Neural cell (in vitro differentiated cells): ENCODE data around the gene ADRA1B. TPM values are rescaled to one million over a fixed set of nuclear protein-coding genes. Genes with fewer than 3 reads are reported as not detected.

Source experiments
- H2AFZ ChIP-seq: fragments of 200-600, 300-800 bp; sonication (generic), shearing (Covaris generic); 2 replicates; pipeline ENCODE4 v1.6.0; 2014; ENCODE audit warnings: low read depth, mild to moderate bottlenecking, antibody characterized with exemption, low read length, moderate library complexity
- H3F3A ChIP-seq: fragments of 200-600 bp; shearing (Covaris generic); 2 replicates; pipeline ENCODE4 v1.6.1; 2016; ENCODE audit warnings: mild to moderate bottlenecking, moderate library complexity, mixed read lengths, antibody characterized with exemption, low read length; ENCODE audit not compliant: insufficient read depth, poor library complexity, severe bottlenecking
- H3K27ac ChIP-seq: fragments of 200-600, 300-800 bp; sonication (generic), shearing (Covaris generic); 2 replicates; pipeline ENCODE4 v1.5.1; 2014; ENCODE audit warnings: mild to moderate bottlenecking, low read length, moderate library complexity
- H3K27me3 ChIP-seq: fragments of 300-800, 200-600 bp; sonication (generic), shearing (Covaris generic); 2 replicates; pipeline ENCODE4 v1.6.0; 2014; ENCODE audit warnings: mild to moderate bottlenecking, low read depth, low read length, moderate library complexity; ENCODE audit not compliant: insufficient read depth
- H3K36me3 ChIP-seq: fragments of 300-800, 200-600 bp; sonication (generic), shearing (Covaris generic); 2 replicates; pipeline ENCODE4 v1.5.1; 2014; ENCODE audit warnings: mild to moderate bottlenecking, antibody characterized with exemption, low read length, moderate library complexity; ENCODE audit not compliant: insufficient read depth
- H3K4me2 ChIP-seq: fragments of 300-800, 200-600 bp; sonication (generic), shearing (Covaris generic); 2 replicates; pipeline ENCODE4 v1.6.0; 2014; ENCODE audit warnings: mild to moderate bottlenecking, low read length
- H3K4me3 ChIP-seq: fragments of 300-800, 200-600 bp; sonication (generic), shearing (Covaris generic); 2 replicates; pipeline ENCODE4 v1.5.1; 2014; ENCODE audit warnings: mild to moderate bottlenecking, low read length, moderate library complexity
- H3K79me2 ChIP-seq: fragments of 200-600 bp; shearing (Covaris generic); replicated peaks from 2 replicates; pipeline ENCODE4 v1.6.0; 2014; ENCODE audit warnings: mild to moderate bottlenecking, low read length, moderate library complexity; ENCODE audit not compliant: insufficient read depth
- H3K9ac ChIP-seq: fragments of 300-800, 200-600 bp; sonication (generic), shearing (Covaris generic); 2 replicates; pipeline ENCODE4 v1.6.1; 2016; ENCODE audit warnings: mild to moderate bottlenecking, low read length, mixed read lengths
- H3K9me2 ChIP-seq: fragments of 200-600 bp; shearing (Covaris generic); 2 replicates; pipeline ENCODE4 v1.6.1; 2016; ENCODE audit warnings: mild to moderate bottlenecking, low read length, mixed read lengths; ENCODE audit not compliant: insufficient read depth
- H3K9me3 ChIP-seq: fragments of 200-600, 300-800 bp; sonication (generic), shearing (Covaris generic); 2 replicates; pipeline ENCODE4 v1.6.1; 2016; ENCODE audit warnings: mild to moderate bottlenecking, mixed run types, low read length, moderate library complexity, mixed read lengths
- H4K20me1 ChIP-seq: fragments of 200-600 bp; shearing (Covaris generic); 2 replicates; pipeline ENCODE4 v1.6.1; 2016; ENCODE audit warnings: mild to moderate bottlenecking, mixed run types; ENCODE audit not compliant: insufficient read depth
- EP300 ChIP-seq: fragments of 450-650 bp; conservative IDR thresholded peaks from 2 replicates; pipeline ENCODE4 v1.6.1; 2014; ENCODE audit warnings: antibody characterized with exemption, mild to moderate bottlenecking, moderate library complexity; ENCODE audit not compliant: poor library complexity, severe bottlenecking
- EZH2 ChIP-seq: fragments of 200-600, 300-800 bp; shearing (Covaris generic), sonication (generic); IDR thresholded peaks from 2 replicates; pipeline ENCODE4 v1.6.1; 2014; ENCODE audit warnings: antibody characterized with exemption, low read length, borderline replicate concordance, mild to moderate bottlenecking; ENCODE audit not compliant: insufficient read depth, poor library complexity, severe bottlenecking
- MXI1 ChIP-seq: fragments of 450-650 bp; conservative IDR thresholded peaks from 2 replicates; pipeline ENCODE4 v1.6.1; 2014; ENCODE audit warnings: antibody characterized with exemption, mild to moderate bottlenecking; ENCODE audit not compliant: poor library complexity, severe bottlenecking
- POLR2AphosphoS5 ChIP-seq: IDR thresholded peaks from 2 replicates; pipeline ENCODE4 v1.6.1; 2012
- RAD21 ChIP-seq: fragments of 450-650 bp; conservative IDR thresholded peaks from 2 replicates; pipeline ENCODE4 v1.6.1; 2014; ENCODE audit warnings: antibody characterized with exemption, mild to moderate bottlenecking, moderate library complexity
- REST ChIP-seq: IDR thresholded peaks from 2 replicates; pipeline ENCODE4 v1.6.1; 2012; ENCODE audit warnings: borderline replicate concordance
- SMC3 ChIP-seq: fragments of 450-650 bp; conservative IDR thresholded peaks from 2 replicates; pipeline ENCODE4 v1.6.1; 2014; ENCODE audit warnings: antibody characterized with exemption, mild to moderate bottlenecking, moderate library complexity; ENCODE audit not compliant: poor library complexity
- TAF1 ChIP-seq: IDR thresholded peaks from 2 replicates; pipeline ENCODE4 v1.6.1; 2012; ENCODE audit warnings: low read depth
- polyA plus RNA-seq: library from polyadenylated mRNA; depleted of rRNA; stranded (reverse); fragments of >200 nt; gene quantifications from 2 replicates; pipeline ENCODE4 v1.2.3, GENCODE V29; 2014
- TF ChIP-seq, protein P1 (sequence below): fragments of 450-650 bp; IDR thresholded peaks from 2 replicates; pipeline ENCODE4 v1.5.1; 2014; ENCODE audit warnings: antibody characterized with exemption, mild to moderate bottlenecking, moderate library complexity; ENCODE audit not compliant: poor library complexity, severe bottlenecking

ADRA1B gene
- polyA plus RNA-seq, 1 donor from 2014 or later, result 1.1 TPM

DNA sequence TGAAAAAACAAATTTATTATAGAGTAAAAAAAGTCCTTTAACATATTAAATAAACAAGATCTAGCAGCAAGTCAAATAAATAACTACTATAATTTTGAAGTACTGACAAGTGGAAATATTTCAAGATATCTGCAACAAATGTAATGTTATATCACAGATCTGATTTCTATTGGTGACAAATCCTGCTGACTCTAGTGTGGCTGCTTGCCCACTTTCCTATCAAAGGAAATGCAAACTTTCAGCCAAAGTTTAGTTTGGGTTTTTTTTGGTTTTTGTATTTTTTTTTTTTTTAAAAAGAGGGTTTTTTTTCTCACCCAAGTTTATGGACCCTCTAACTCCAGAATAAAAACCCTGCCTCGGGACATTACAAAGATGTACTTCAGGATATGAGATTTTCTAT is 12.9 kb downstream of the ADRA1B start:
- Histone ChIP-seq H3K36me3 (no peaks in the 10 kb centered on the region), H3K4me2 (no peak overlapping the region), H2AFZ (no peak overlapping the region), H3F3A (no peaks in the 10 kb centered on the region), H3K4me3 (no peak overlapping the region), H3K9ac (no peak overlapping the region), H3K9me3 (no peaks in the 10 kb centered on the region), H3K79me2 (no peaks in the 10 kb centered on the region), H3K27ac (no peak overlapping the region), H4K20me1 (no peaks in the 10 kb centered on the region), H3K9me2 (no peaks in the 10 kb centered on the region), H3K27me3 (no peaks in the 10 kb centered on the region)
- TF ChIP-seq EP300 (no peak), REST (no peak), TAF1 (no peak), MXI1 (no peak), SMC3 (no peak), EZH2 (no peak), RAD21 (no peak), POLR2AphosphoS5 (no peak)
- TF ChIP-seq, protein P1, sequence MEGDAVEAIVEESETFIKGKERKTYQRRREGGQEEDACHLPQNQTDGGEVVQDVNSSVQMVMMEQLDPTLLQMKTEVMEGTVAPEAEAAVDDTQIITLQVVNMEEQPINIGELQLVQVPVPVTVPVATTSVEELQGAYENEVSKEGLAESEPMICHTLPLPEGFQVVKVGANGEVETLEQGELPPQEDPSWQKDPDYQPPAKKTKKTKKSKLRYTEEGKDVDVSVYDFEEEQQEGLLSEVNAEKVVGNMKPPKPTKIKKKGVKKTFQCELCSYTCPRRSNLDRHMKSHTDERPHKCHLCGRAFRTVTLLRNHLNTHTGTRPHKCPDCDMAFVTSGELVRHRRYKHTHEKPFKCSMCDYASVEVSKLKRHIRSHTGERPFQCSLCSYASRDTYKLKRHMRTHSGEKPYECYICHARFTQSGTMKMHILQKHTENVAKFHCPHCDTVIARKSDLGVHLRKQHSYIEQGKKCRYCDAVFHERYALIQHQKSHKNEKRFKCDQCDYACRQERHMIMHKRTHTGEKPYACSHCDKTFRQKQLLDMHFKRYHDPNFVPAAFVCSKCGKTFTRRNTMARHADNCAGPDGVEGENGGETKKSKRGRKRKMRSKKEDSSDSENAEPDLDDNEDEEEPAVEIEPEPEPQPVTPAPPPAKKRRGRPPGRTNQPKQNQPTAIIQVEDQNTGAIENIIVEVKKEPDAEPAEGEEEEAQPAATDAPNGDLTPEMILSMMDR, result no peak

DNA sequence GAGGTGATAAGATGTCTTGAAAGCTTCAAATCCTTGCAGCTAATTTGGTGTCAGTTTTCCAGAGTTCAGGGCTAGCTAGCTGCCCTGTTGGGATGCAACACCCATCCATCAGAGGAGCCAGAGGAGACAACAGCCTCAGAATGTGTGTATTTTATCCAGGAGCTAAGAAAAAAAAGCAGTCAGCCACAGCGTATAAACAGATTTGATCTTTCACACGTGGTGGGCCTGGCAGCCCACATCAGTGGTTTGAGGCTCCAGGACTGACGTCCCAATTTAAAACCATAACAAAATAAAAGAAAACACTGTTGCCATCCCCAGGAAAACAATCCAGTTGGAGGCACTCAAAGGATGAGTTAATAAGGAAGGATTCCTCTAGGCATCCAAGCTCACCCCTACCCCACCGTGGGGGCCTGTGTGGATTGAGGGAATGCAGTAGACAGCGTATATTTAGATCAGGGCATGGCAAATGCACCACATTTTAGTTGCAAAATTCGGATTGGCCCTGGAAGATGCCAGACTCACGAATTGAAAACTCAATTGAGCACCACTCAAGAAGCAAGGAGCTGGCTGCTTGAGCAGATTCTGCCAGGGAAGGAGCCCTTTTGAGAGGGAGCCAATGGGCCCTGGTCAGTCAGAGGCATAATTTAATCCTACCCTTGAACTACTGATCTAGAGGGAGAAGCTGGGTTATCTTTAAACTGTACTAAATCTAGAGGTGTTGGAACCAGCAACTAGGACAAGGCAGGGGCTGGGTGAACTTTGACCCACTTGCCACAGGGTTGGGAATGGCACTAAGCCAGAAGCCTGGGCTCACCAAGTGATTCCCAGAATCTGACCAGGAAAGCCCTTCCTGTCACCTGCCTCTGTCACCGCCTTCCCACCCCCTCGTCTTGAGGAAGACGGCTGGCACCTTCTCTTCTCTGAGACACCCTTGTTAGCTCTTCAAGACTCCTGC is 17.5 kb downstream of the ADRA1B start:
- Histone ChIP-seq H3K4me2 (no peak overlapping the region), H3F3A (no peaks in the 10 kb centered on the region), H4K20me1 (no peaks in the 10 kb centered on the region), H3K27me3 (no peaks in the 10 kb centered on the region), H3K9me3 (no peaks in the 10 kb centered on the region), H3K27ac (no peak overlapping the region), H2AFZ (no peak overlapping the region), H3K9me2 (no peaks in the 10 kb centered on the region), H3K9ac (no peak overlapping the region), H3K36me3 (no peaks in the 10 kb centered on the region), H3K4me3 (no peak overlapping the region), H3K79me2 (no peaks in the 10 kb centered on the region)
- TF ChIP-seq POLR2AphosphoS5 (no peak), MXI1 (no peak), SMC3 (no peak), TAF1 (no peak), REST (no peak), EZH2 (no peak), EP300 (no peak), RAD21 (no peak)
- TF ChIP-seq, protein P1, result no peak
